Right lobe of liver (tissue), 6 donors: ENCODE results near the gene MAP3K4. TPM values are rescaled to one million over a fixed set of nuclear protein-coding genes. Genes with fewer than 3 reads are reported as not detected.

ENCODE experiments used
- ATAC-seq, 4 donors: fragments of 200-7000 bp; cut with Tn5 transposase; one replicate each; pipeline ENCODE4 v1.9.1; 2020; ENCODE audit warnings: mild to moderate bottlenecking in 4 of 4, moderate library complexity in 4 of 4
- DNase-seq, 3 donors: peaks; one replicate each; pipeline ENCODE4 v3.0.0-alpha.2; 2020
- H3K27ac ChIP-seq, 3 donors: fragments of 200-600 bp; one replicate each; pipeline ENCODE4 v1.8.0; 2022
- H3K27me3 ChIP-seq, 2 donors: fragments of 200-600 bp; one replicate each; pipeline ENCODE4 v1.8.0; 2022
- H3K36me3 ChIP-seq, 4 donors: fragments of 200-600 bp; sonication (generic) in 1 of 4; one replicate each; pipeline versions ENCODE4 v1.5.1 to v1.8.0; 2017 to 2022; ENCODE audit warnings: control low read depth in 1 of 4
- H3K4me1 ChIP-seq, 4 donors: fragments of 200-600 bp; sonication (generic) in 1 of 4; one replicate each; pipeline versions ENCODE4 v1.5.1 to v1.8.0; 2017 to 2022; ENCODE audit warnings: control low read depth in 1 of 4
- H3K4me3 ChIP-seq, 3 donors: fragments of 200-600 bp; one replicate each; pipeline ENCODE4 v1.8.0; 2022
- H3K9me3 ChIP-seq, 4 donors: fragments of 200-600 bp; sonication (generic) in 1 of 4; one replicate each; pipeline versions ENCODE4 v1.5.1 to v1.8.0; 2017 to 2022; ENCODE audit warnings: control low read depth in 1 of 4
- CTCF ChIP-seq, 4 donors: fragments of 200-600 bp in 3 of 4; fragments of 450-650 bp in 1 of 4; IDR thresholded peaks; one replicate each; pipeline versions ENCODE4 v1.5.1 to v1.8.0; 2016 to 2022; ENCODE audit warnings: antibody characterized with exemption in 4 of 4, mild to moderate bottlenecking in 2 of 4
- POLR2A ChIP-seq: fragments of 450-650 bp; IDR thresholded peaks from one replicate; pipeline ENCODE4 v1.6.1; 2017; ENCODE audit warnings: antibody characterized with exemption, mild to moderate bottlenecking
- WGBS: methylation state at CpG from one replicate; pipeline ENCODE4 v1.1.6; 2018; ENCODE audit warnings: low coverage, low lambda C conversion rate; ENCODE audit not compliant: insufficient coverage; ENCODE audit errors: missing lambda C conversion rate; 5-methylcytosine and 5-hydroxymethylcytosine counted together
- intact Hi-C, 2 donors: fragments of 100-400 bp; cut with DNase I; formaldehyde crosslinking; loops; one replicate each; pipeline versions ENCODE4 v1.11.2 to v1.14.1; 2022
- total RNA-seq, 6 experiments: library from RNA; depleted of rRNA in 2 of 6; stranded (reverse); fragments of >200 nt in 2 of 6; fragmentation: NEBNext Ultra II Directional in 3 of 6; extraction: Animal tissue kit (Norgen Biotek cat#: 25700) in 3 of 6; gene quantifications; one replicate each; pipeline versions ENCODE4 v1.1.0 to v1.2.4, GENCODE V29; 2016 to 2023
- donor health status: DM: no; HTN: yes; CAD: no.
- donor health status: DM: no; HTN: no; CAD: no.
- donor health status: DM: no; HTN: no; CAD: no.
- donor health status: DM: no; HTN: yes; CAD: no.
- donor health status: DM: no; HTN: yes; CAD: no.

Gene MAP3K4
- total RNA-seq, 6 experiments from 2014 or later: 9.4 to 20.5 (median 13.1) TPM

- H3K36me3 ChIP-seq: no peaks in the 10 kb centered on the region
- 50% methylated on average over 3 of the region's 3 CpGs for WGBS
Observed at GRCh38 chr6:161027385-161027784, 35.8 kb downstream of the MAP3K4 start.

GRCh38 chr6:161029195-161029809 lies 37.7 kb downstream of the MAP3K4 start:
- no peak overlapping the region for H3K27ac ChIP-seq
- H3K4me1 ChIP-seq: no peaks in the 10 kb centered on the region
- TF ChIP-seq CTCF (IDR thresholded peaks at IDR 0.05) (no peak), POLR2A (no peak)
- DNase-seq: no peak
- intact Hi-C loops: no loop called here
- H3K9me3 ChIP-seq: no peaks in the 10 kb centered on the region
- no peaks in the 10 kb centered on the region for H3K36me3 ChIP-seq
- no peaks in the 10 kb centered on the region for H3K27me3 ChIP-seq
- peak in 2 of 4 donors; percentile 36 to 61 for ATAC-seq
- WGBS: 59% methylated on average over 8 of the region's 8 CpGs
- no peak overlapping the region for H3K4me3 ChIP-seq

More at GRCh38 chr6:161027385-161027784, 35.8 kb downstream of the MAP3K4 start:
- DNase-seq (no peak), ATAC-seq (no peak)
- H3K9me3 ChIP-seq: no peaks in the 10 kb centered on the region
- TF ChIP-seq CTCF (IDR thresholded peaks at IDR 0.05) (no peak), POLR2A (no peak)
- no peak overlapping the region for H3K27ac ChIP-seq
- intact Hi-C loops: no loop called here
- no peaks in the 10 kb centered on the region for H3K27me3 ChIP-seq
- no peak overlapping the region for H3K4me3 ChIP-seq
- H3K4me1 ChIP-seq: no peaks in the 10 kb centered on the region

- 46% methylated on average over 3 of the region's 3 CpGs for WGBS
- no peak for TF ChIP-seq POLR2A
Observed at GRCh38 chr6:161031721-161032495, 40.3 kb downstream of the MAP3K4 start.

GRCh38 chr6:161033667-161034066 lies 42.1 kb downstream of the MAP3K4 start:
- Histone ChIP-seq H3K4me1 (no peaks in the 10 kb centered on the region), H3K36me3 (no peaks in the 10 kb centered on the region), H3K27ac (no peak overlapping the region), H3K9me3 (no peaks in the 10 kb centered on the region), H3K4me3 (no peak overlapping the region), H3K27me3 (no peaks in the 10 kb centered on the region)
- 92% methylated on average over 5 of the region's 5 CpGs for WGBS
- intact Hi-C loops: no loop called here
- DNase-seq (no peak), ATAC-seq (no peak)
- TF ChIP-seq POLR2A (no peak), CTCF (IDR thresholded peaks at IDR 0.05) (no peak)

More at GRCh38 chr6:161031721-161032495, 40.3 kb downstream of the MAP3K4 start:
- intact Hi-C loops: no loop called here
- H3K36me3 ChIP-seq: no peaks in the 10 kb centered on the region
- ATAC-seq (no peak), DNase-seq (no peak)
- H3K27ac ChIP-seq: no peak overlapping the region
- no peaks in the 10 kb centered on the region for H3K4me1 ChIP-seq
- H3K4me3 ChIP-seq: no peak overlapping the region
- no peaks in the 10 kb centered on the region for H3K9me3 ChIP-seq
- H3K27me3 ChIP-seq: no peaks in the 10 kb centered on the region
